ENCODE data around the gene MXRA7.
"Not testable (repeated sequence)": the region's sequence is repeated elsewhere in the genome, so short reads cannot be mapped to it uniquely, and the experiment has no call there.

Gene MXRA7

GRCh38 chr17:76646712-76647111 is 64.1 kb downstream of the MXRA7 start:
- no peak for DNase-seq (ENCODE audit: low read depth in 1 of 2, low spot score in 1 of 2)

GRCh38 chr17:76645481-76645880 is 65.3 kb downstream of the MXRA7 start:
- DNase-seq (ENCODE audit: low read depth in 1 of 2, low spot score in 1 of 2): no peak

DNA sequence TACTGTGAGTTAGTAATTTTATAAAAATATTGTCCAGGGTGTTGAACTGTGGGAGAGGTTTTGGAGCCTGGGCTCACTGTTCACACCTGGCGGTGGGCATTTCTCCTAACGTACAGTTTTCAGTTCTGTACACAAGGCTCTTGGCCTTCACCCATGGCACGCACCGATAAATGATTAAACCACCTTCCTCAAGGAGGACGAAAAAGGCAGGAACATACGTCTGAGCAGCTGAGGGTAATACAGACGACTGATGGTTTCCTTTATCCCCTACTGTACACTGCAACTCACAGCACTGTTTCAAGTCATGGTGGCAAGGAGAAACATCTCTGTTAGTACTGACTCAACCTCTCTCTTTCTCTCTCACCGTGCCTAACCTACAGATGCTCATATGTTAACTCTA is 65.8 kb downstream of the MXRA7 start:
- DNase-seq (ENCODE audit: low read depth in 1 of 2, low spot score in 1 of 2): no peak

DNA sequence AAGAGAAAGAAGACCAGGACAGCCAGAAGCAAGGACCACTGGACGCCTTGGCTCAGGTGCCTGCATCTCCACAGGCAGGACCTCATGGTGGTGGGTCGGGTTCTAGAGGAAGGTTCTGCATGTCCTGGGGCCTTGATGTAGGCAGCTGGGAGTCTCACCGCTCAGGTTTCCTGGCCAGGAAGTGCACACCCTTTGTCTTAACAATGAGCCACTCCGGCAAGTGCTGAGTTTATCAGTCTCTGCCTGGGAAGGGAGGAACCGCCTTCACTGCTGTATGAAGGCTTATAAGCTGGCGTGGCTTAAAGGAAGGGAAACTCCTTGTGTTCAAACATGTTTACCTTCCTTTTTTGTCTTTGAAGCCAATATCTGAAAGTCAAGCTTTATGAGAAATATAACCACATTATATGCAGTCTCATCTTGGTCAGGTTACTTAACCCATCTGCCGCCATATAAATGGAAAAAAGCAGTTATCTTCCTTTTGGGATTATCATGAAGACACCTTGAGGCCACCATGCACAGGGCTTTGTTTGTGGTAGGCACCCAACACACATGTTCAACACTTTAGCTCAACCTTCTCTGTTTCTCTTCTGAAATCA is 67.1 kb downstream of the MXRA7 start, which contains the start of gene ST6GALNAC1:
TSS of gene ST6GALNAC1 (minus strand) at position 205 of the 596 bp plus-strand sequence. CDS start at position 86, 119 bp downstream.
- no peak for DNase-seq (ENCODE audit: low read depth in 1 of 2, low spot score in 1 of 2)

GRCh38 chr17:76642994-76643393 is 67.8 kb downstream of the MXRA7 start:
- DNase-seq (ENCODE audit: low read depth in 1 of 2, low spot score in 1 of 2): no peak

DNA sequence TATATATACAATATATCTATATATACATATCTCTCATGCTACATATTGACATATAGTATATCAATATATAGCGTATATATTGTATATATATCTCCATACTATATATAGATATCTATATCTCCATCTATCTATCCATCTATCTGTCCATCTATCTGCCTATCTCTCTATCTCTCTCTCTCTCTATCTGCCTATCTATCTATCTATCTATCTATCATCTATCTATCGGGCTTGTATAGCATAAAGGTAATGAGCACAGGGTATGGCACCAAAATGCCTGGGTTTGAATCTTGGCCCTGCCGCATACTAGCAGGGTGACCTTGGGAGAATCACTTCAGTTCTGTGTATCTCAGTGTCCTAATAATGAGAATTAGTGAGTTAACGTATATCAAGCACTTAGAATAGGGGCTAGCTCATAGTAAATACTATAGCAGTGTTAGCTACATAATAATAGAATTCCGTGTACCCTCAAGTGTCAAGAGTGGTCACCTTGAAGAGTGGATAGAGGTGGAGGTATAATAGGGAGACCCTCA is 68.7 kb downstream of the MXRA7 start:
- no peak for DNase-seq (ENCODE audit: low read depth in 1 of 2, low spot score in 1 of 2)

GRCh38 chr17:76641501-76641900 is 69.3 kb downstream of the MXRA7 start:
- no peak for DNase-seq (ENCODE audit: low read depth in 1 of 2, low spot score in 1 of 2)

GRCh38 chr17:76640550-76641380 is 70.0 kb downstream of the MXRA7 start:
- no peak for DNase-seq (ENCODE audit: low read depth in 1 of 2, low spot score in 1 of 2)

- DNase-seq (ENCODE audit: low read depth in 1 of 2, low spot score in 1 of 2): no peak
Observed at GRCh38 chr17:76638263-76638662, 72.5 kb downstream of the MXRA7 start.

DNA sequence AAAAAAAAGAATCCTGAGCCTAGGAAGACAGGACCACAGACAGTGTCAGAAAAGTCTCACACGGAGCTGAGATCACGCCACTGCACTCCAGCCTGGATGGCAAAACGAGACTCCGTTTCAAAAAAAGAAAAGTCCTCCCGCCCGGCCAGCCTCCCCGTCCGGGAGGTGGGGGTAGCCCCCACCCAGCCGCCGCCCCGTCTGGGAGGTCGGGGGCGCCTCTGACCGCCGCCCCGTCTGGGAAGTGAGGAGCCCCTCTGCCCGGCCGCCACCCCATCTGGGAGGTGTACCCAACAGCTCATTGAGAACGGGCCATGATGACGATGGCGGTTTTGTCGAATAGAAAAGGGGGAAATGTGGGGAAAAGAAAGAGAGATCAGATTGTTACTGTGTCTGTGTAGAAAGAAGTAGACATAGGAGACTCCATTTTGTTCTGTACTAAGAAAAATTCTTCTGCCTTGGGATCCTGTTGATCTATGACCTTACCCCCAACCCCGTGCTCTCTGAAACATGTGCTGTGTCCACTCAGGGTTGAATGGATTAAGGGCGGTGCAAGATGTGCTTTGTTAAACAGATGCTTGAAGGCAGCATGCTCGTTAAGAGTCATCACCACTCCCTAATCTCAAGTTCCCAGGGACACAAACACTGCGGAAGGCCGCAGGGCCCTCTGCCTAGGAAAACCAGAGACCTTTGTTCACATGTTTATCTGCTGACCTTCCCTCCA is 74.1 kb downstream of the MXRA7 start:
- not testable (repeated sequence) for DNase-seq (ENCODE audit: low read depth in 1 of 2, low spot score in 1 of 2)

GRCh38 chr17:76635659-76636360 is 75.0 kb downstream of the MXRA7 start:
- no peak for DNase-seq (ENCODE audit: low read depth in 1 of 2, low spot score in 1 of 2)

- DNase-seq (ENCODE audit: low read depth in 1 of 2, low spot score in 1 of 2): no peak
Observed at GRCh38 chr17:76635039-76635438, 75.7 kb downstream of the MXRA7 start.

GRCh38 chr17:76633628-76634328 is 77.0 kb downstream of the MXRA7 start:
- no peak for DNase-seq (ENCODE audit: low read depth in 1 of 2, low spot score in 1 of 2)

GRCh38 chr17:76631821-76632565 is 78.8 kb downstream of the MXRA7 start:
- DNase-seq (ENCODE audit: low read depth in 1 of 2, low spot score in 1 of 2): no peak

- DNase-seq (ENCODE audit: low read depth in 1 of 2, low spot score in 1 of 2): no peak
Observed at GRCh38 chr17:76630151-76630550, 80.6 kb downstream of the MXRA7 start.
